Upper lobe of left lung (tissue), 6 donors: ENCODE data around the gene NCOA1. TPM values are rescaled to one million over a fixed set of nuclear protein-coding genes. Genes with fewer than 3 reads are reported as not detected.

Experiments used
- ATAC-seq, 2 donors: fragments of 200-7000 bp; cut with Tn5 transposase; one replicate each; pipeline ENCODE4 v1.9.1; 2022; ENCODE audit warnings: mild to moderate bottlenecking in 2 of 2, moderate library complexity in 2 of 2; ENCODE audit not compliant: low FRiP score in 2 of 2
- DNase-seq, 2 donors: peaks; one replicate each; pipeline ENCODE4 v3.0.0-alpha.2; 2019 to 2020
- H3K27ac ChIP-seq, 4 donors: fragments of 200-600 bp; sonication (generic); one replicate each; pipeline ENCODE4 v1.5.1; 2016 to 2019
- H3K27me3 ChIP-seq, 4 donors: fragments of 200-600 bp; sonication (generic); one replicate each; pipeline ENCODE4 v1.5.1; 2017 to 2019
- H3K36me3 ChIP-seq, 4 donors: fragments of 200-600 bp; sonication (generic); one replicate each; pipeline ENCODE4 v1.5.1; 2016 to 2019
- H3K4me1 ChIP-seq, 4 donors: fragments of 200-600 bp; sonication (generic); one replicate each; pipeline ENCODE4 v1.5.1; 2018 to 2019
- H3K4me3 ChIP-seq, 4 donors: fragments of 200-600 bp; sonication (generic); one replicate each; pipeline ENCODE4 v1.5.1; 2017 to 2019; ENCODE audit warnings: mild to moderate bottlenecking in 2 of 4, moderate library complexity in 1 of 4
- H3K9me3 ChIP-seq, 4 donors: fragments of 200-600 bp; sonication (generic); one replicate each; pipeline ENCODE4 v1.5.1; 2018 to 2019
- EP300 ChIP-seq, 4 donors: sonication (generic); formaldehyde crosslinking; IDR thresholded peaks; one replicate each; pipeline ENCODE4 v1.5.1; 2017; ENCODE audit warnings: antibody characterized with exemption in 4 of 4, control low read depth in 2 of 4
- POLR2A ChIP-seq, 4 donors: fragments of 450-650 bp; IDR thresholded peaks; one replicate each; pipeline ENCODE4 v1.5.1; 2016 to 2017; ENCODE audit warnings: antibody characterized with exemption in 4 of 4, mild to moderate bottlenecking in 2 of 4
- POLR2AphosphoS5 ChIP-seq, 2 donors: sonication (generic); formaldehyde crosslinking; IDR thresholded peaks; one replicate each; pipeline ENCODE4 v1.5.1; 2017; ENCODE audit warnings: antibody characterized with exemption in 2 of 2
- WGBS, 2 donors: methylation state at CpG; one replicate each; pipeline ENCODE4 v1.1.5; 2017 to 2018; 5-methylcytosine and 5-hydroxymethylcytosine counted together
- total RNA-seq, 6 donors: library from RNA; depleted of rRNA in 4 of 6; stranded (reverse); fragments of >200 nt in 4 of 6; gene quantifications; one replicate each; pipeline versions ENCODE4 v1.1.0 to v1.2.1, GENCODE V29; 2016 to 2021
- TF ChIP-seq, protein P1 (sequence below), 6 experiments: fragments of 450-650 bp in 4 of 6; fragments of 200-600 bp in 2 of 6; sonication (generic) in 2 of 6; IDR thresholded peaks; one replicate each; pipeline ENCODE4 v1.5.1; 2016 to 2019; ENCODE audit warnings: antibody characterized with exemption in 6 of 6
- donor health status: DM: no; HTN: no; CAD: no; lungs with moderate emphysema.
- donor health status: DM: no; HTN: yes; CAD: no; lungs with severe emphysema.

The NCOA1 gene
- total RNA-seq, 6 donors from 2014 or later: 38.3 to 68.1 (median 42.5) TPM

GRCh38 chr2:24570225-24570624, 79.2 kb downstream of the NCOA1 start:
- no peak for TF ChIP-seq POLR2AphosphoS5 (IDR thresholded peaks at IDR 0.05)
- TF ChIP-seq EP300 (IDR thresholded peaks at IDR 0.05): no peak
- no peak for TF ChIP-seq POLR2A (IDR thresholded peaks at IDR 0.05)
- TF ChIP-seq, protein P1, sequence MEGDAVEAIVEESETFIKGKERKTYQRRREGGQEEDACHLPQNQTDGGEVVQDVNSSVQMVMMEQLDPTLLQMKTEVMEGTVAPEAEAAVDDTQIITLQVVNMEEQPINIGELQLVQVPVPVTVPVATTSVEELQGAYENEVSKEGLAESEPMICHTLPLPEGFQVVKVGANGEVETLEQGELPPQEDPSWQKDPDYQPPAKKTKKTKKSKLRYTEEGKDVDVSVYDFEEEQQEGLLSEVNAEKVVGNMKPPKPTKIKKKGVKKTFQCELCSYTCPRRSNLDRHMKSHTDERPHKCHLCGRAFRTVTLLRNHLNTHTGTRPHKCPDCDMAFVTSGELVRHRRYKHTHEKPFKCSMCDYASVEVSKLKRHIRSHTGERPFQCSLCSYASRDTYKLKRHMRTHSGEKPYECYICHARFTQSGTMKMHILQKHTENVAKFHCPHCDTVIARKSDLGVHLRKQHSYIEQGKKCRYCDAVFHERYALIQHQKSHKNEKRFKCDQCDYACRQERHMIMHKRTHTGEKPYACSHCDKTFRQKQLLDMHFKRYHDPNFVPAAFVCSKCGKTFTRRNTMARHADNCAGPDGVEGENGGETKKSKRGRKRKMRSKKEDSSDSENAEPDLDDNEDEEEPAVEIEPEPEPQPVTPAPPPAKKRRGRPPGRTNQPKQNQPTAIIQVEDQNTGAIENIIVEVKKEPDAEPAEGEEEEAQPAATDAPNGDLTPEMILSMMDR (IDR thresholded peaks at IDR 0.05): no peak
- H3K4me1 ChIP-seq: peaks cover 0 to 14% (median 6%) of the 10 kb centered on the region in 4 donors
- H3K9me3 ChIP-seq: no peaks in the 10 kb centered on the region
- ATAC-seq: no peak
- no peak for DNase-seq
- WGBS, 2 donors: 90 to 97% methylated on average over 1 of the region's 1 CpG
- H3K4me3 ChIP-seq: no peak overlapping the region
- no peak overlapping the region for H3K27ac ChIP-seq
- H3K27me3 ChIP-seq: no peaks in the 10 kb centered on the region
- peaks cover 0 to 18% (median 4%) of the 10 kb centered on the region in 4 donors for H3K36me3 ChIP-seq

DNA sequence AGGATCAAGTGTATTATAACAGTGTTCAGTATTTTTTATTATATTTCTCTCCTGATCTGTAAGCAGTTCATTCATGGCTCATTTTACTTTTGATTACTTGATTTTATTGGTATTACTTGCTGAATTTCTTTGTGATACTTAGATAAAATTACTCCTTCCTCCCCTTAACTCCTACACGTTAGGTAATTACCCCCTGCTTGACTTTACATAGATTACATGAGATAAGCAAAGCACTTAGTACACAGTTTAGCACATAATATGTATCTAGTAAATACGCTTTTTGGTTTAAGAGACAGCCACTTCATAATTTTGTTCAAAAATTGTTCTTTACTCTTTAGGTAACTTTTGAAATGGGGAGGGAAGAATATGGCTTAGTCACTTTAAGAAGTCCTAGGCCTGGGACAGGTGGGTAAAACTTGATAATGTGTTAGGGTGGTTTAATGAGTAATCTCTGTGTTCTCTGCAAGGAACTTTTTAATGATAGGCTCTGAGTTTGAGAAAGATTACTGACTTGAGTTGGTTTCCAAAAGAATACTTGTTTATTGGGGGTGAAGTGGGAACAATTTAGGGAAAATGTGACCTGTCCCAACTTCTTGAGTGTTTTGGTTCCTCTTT, 80.9 kb downstream of the NCOA1 start:
- no peaks in the 10 kb centered on the region for H3K27me3 ChIP-seq
- TF ChIP-seq POLR2AphosphoS5 (IDR thresholded peaks at IDR 0.05) (no peak), POLR2A (IDR thresholded peaks at IDR 0.05) (no peak), EP300 (IDR thresholded peaks at IDR 0.05) (no peak)
- TF ChIP-seq, protein P1 (IDR thresholded peaks at IDR 0.05): no peak
- H3K9me3 ChIP-seq: no peaks in the 10 kb centered on the region
- peaks cover 0 to 14% (median 6%) of the 10 kb centered on the region in 4 donors for H3K4me1 ChIP-seq
- 66 to 80% methylated on average over 2 of the region's 2 CpGs for WGBS, 2 donors
- peaks cover 0 to under 1% (median 0%) of the 10 kb centered on the region in 4 donors for H3K36me3 ChIP-seq
- no peak overlapping the region for H3K27ac ChIP-seq
- no peak overlapping the region for H3K4me3 ChIP-seq
- no peak for ATAC-seq
- DNase-seq: no peak

GRCh38 chr2:24576146-24576545, 85.1 kb downstream of the NCOA1 start:
- Histone ChIP-seq H3K4me3 (no peak overlapping the region), H3K36me3 (no peaks in the 10 kb centered on the region), H3K9me3 (no peaks in the 10 kb centered on the region), H3K27me3 (no peaks in the 10 kb centered on the region), H3K27ac (no peak overlapping the region), H3K4me1 (peaks cover 0 to 6% (median 2%) of the 10 kb centered on the region in 4 donors)
- DNase-seq (no peak), ATAC-seq (no peak)
- TF ChIP-seq, protein P1 (IDR thresholded peaks at IDR 0.05): no peak
- TF ChIP-seq POLR2A (IDR thresholded peaks at IDR 0.05): no peak
- TF ChIP-seq EP300 (IDR thresholded peaks at IDR 0.05): no peak
- TF ChIP-seq POLR2AphosphoS5 (IDR thresholded peaks at IDR 0.05): no peak

DNA sequence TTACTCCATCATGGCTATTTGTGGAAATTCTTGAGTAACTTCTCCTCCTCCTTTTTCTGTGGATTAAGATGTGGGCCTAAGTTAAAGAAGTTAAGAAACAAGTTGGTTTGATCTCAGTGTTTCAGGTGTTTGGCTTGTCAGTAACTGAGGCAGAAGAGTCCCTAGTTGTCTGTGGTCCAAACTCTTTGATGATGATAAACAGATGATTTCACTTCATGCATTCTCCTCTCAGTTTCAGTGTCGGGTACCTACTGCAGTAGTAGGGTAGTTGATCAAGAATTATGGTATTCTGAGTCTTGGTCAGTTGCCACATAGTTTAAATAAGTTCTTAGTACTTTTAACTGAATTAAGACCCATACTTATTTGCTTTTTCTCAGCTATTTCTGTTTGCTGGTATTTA, 85.6 kb downstream of the NCOA1 start:
- WGBS, 2 donors: 83 to 88% methylated on average over 1 of the region's 1 CpG
- ATAC-seq (no peak), DNase-seq (no peak)
- Histone ChIP-seq H3K36me3 (no peaks in the 10 kb centered on the region), H3K4me3 (no peak overlapping the region), H3K27ac (no peak overlapping the region), H3K27me3 (no peaks in the 10 kb centered on the region), H3K9me3 (no peaks in the 10 kb centered on the region), H3K4me1 (peaks cover 0 to 6% (median 2%) of the 10 kb centered on the region in 4 donors)
- TF ChIP-seq, protein P1 (IDR thresholded peaks at IDR 0.05): no peak
- TF ChIP-seq EP300 (IDR thresholded peaks at IDR 0.05): no peak
- no peak for TF ChIP-seq POLR2AphosphoS5 (IDR thresholded peaks at IDR 0.05)
- TF ChIP-seq POLR2A (IDR thresholded peaks at IDR 0.05): no peak

DNA sequence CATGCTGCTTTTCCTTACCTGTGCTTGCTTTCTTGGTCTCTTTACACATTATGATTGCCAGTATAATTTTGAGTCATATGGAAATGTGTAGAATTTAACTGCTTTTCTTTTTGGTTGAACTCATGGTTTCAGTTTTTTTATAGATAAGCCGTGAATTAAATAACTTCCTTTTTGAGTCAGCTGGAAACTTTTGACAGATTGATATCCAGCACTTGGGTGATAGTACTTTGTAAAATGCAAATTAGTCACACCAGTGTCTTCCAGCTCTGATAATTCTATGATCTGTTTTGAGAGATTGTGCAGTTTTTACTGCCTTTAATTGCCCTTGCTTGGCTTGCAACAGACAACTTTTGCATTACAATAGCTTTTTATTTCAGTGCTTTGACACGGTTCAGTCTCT, 86.4 kb downstream of the NCOA1 start:
- TF ChIP-seq, protein P1 (IDR thresholded peaks at IDR 0.05): no peak
- TF ChIP-seq POLR2A (IDR thresholded peaks at IDR 0.05) (no peak), EP300 (IDR thresholded peaks at IDR 0.05) (no peak), POLR2AphosphoS5 (IDR thresholded peaks at IDR 0.05) (no peak)
- no peak overlapping the region for H3K4me3 ChIP-seq
- DNase-seq (no peak), ATAC-seq (no peak)
- peaks cover 0 to 5% (median 0%) of the 10 kb centered on the region in 4 donors for H3K4me1 ChIP-seq
- WGBS, 2 donors: 67 to 68% methylated on average over 2 of the region's 2 CpGs
- H3K36me3 ChIP-seq: no peaks in the 10 kb centered on the region
- no peaks in the 10 kb centered on the region for H3K9me3 ChIP-seq
- H3K27ac ChIP-seq: no peak overlapping the region
- no peaks in the 10 kb centered on the region for H3K27me3 ChIP-seq
